Stimulated activated CD4-positive, alpha-beta T cell treated with anti-CD3 and anti-CD28 coated beads, TNF-alpha, amount 100 ng/mL, for 4 hours (primary cell): ENCODE measurements around the gene PWWP2B.

Experiments
- DNase-seq, 3 experiments: peaks; one replicate each; pipeline ENCODE4 v3.0.0-alpha.2; 2020; ENCODE audit warnings: low read depth in 3 of 3

Gene PWWP2B

GRCh38 chr10:132394201-132394811 lies 2.7 kb upstream of the PWWP2B start:
- no peak for DNase-seq

DNA sequence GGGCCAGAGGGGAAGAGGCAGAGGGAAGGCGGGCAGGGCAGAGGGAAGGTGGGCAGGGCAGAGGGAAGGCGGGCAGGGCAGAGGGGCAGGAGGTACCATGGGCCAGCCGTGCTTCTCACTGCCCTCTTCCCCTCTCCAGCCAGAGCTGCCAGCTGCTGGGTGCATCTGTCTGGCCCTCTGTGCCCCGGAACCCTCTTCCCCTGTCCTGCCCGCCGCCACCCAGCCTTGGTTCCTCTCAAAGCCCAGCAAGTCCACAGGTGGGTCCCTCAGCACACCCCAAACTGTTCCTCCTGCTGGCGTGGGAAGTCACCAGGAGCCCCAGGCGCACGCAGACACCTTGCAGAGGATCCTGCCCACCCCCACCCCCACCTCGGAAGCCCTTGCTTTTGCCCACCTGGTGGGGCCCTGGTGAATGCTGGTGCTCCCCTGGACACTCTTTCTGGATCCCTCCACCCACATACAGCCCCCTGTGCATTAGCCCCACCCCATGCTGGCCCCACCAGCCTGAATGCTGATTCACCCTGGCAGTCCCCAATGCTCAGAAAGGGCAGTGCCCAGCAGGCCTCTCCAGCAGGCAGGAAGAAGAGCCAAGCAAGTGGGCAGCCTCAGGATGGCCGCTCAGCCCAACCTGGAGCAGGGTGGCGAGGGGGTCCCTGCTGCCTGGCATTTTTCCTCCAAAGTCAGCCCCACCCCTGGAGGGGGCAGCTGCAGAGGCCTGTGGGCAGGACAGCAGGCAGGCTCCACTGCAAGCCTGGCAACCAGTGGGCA lies 1.9 kb upstream of the PWWP2B start:
- no peak for DNase-seq

DNA sequence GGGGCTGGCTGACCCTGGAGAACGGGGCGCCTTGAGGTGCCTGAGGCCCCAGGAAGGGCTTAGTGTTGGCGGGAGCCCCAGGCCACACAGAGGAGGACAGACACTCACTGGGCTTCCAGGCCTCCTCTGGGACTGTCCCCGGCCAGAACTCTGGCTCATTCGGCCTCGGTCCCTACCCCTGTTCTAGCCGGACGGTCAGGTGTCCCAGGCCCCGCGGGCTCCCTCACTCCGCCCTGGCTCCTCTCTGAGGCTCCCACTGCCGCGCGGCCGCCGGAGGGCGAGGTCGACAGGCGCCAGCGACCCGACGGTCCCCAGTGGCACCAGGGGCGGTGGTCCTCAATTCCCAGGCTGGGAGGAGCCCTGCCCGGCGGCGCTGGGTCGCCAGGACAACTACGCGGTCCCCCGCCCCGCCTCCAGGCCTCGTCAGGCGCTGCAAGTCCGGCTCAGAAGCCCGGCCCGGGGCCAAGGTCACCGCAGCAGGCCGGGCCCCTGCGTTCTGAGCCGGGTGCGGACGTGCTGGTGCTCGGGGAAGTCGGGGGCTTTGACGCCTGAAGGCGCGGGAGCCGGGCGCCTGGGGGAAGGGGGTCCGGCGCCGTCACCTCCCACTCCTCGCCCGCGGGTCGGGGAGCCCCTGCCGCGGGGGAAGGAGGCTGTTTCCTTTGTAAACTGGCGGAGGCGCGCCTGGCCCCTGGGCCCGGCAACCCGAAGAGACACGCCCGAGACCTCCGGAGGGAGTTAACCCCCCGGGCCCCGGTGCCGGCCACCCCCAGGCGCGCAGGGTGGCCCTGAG lies 1.1 kb upstream of the PWWP2B start:
- no peak for DNase-seq

GRCh38 chr10:132396494-132397035 lies 435 bp upstream of the PWWP2B start:
- DNase-seq = peak; percentile 32 to 42 (median 39)

GRCh38 chr10:132397671-132398565 lies 918 bp downstream of the PWWP2B start:
- no peak for DNase-seq

DNA sequence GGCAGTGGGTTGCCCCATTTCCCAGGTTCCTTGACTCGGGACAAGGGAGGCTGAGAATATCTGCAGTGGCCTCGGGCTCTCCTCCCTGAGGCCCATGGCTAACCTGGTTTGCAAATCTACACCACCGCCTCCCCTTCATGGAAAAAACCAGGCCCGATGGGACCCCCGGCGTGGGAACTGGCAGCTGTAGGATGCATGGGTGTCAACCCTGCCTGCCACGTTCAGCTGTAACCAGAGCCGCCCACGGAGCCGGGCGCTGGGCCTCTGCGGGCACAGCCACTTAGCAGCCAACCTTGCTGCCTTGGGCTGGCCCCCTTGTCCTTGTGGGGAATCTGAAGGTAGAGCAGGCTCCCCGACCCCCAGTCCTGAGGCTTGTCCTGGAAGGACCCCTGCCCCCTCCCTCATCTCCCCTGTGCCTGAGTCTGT lies 1.6 kb downstream of the PWWP2B start:
- DNase-seq = no peak

DNA sequence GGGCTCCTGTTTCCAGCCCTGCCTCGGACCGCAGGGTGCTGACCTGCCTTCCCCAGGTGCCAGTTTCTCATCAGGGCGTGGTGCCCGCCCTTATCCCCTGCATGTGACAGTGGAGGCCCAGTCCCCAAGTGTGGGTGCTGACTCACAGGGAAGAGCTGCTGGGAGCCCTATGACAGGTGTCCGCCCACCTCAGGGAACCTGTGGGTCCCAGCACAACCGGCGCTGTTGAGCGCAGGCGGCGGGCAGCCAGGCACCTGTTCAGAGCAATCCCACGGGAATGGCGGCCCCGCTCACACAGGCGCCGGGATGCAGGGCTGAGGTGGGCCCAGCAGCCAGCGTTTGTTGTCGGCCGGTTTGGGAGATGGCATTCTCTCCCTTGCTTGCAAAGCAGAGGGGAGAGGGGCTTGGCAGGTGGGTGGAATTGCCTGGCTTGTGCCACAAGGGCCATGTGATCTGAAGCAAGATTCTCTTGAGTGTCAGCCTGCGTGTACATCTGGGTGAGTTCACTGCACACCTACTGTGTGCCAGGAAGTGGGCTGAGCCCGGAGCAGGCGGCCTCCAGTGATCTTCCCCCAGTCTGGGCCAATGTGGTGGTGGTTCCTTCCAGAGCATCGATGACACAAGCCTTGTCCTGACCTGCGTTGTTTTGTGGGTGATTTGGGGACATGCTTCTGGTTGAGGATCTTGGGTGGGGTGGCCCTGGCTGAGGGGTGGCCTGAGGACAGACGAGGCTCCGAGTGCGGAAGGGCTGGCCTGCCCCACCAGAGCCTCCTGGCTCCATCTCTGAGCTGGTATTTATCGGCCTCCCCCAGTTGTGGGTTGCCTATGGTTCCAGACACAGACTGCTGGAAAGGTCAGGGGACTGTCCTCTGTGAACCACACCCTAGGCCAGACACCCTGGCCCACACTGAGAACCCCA lies 2.4 kb downstream of the PWWP2B start:
- DNase-seq = no peak

DNA sequence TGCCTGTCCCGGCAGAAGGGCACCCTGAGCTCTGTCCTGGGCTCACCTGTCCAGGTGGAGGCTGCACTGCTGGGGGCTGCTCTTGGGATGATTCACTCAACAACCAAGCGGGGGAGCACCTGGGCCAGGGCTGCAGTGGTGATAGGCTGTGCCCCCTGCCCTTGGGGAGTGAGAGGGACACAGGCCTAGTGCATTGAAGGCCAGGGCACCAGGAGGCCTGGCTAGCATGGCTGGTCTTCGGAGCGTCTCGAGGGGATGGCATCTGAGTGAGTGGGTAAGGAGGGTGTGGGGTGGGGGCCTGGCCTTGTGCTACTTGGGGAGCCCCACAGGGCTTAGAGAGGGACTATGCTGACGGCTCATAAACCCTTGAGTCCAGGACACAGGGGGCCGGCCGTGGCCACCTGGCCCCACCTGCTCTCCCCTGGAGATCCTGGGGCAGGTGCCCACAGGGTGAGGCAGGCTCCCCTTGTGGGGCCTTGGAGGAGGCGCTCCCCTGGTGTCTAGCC lies 3.1 kb downstream of the PWWP2B start:
- no peak for DNase-seq

GRCh38 chr10:132400547-132401151 lies 3.6 kb downstream of the PWWP2B start:
- DNase-seq = no peak

- DNase-seq = no peak
Measured at GRCh38 chr10:132401401-132402118, 4.6 kb downstream of the PWWP2B start.

DNA sequence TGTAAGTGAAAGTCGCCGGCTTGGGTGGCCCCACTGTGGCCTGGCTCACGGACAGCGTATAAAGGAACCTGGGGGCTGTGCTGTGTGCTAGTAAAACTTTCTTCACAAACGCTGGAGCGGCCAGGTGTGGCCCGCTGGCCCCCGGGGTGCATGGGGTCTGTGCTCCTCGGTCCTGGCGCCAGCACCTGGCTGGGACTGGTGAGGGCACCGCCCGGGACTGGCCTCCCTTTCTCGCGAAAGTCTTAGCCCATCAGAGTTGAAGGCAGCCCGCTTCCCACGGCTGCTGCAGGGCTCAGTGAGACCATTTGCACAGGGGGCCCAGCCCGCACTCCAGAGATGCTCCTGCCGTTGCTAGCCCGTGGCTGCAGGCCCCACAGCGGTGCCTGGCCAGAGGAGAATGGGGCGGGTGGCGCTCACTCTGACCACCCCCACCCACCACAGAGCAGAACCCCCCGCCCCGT lies 5.8 kb downstream of the PWWP2B start:
- no peak for DNase-seq

GRCh38 chr10:132403511-132404168 lies 6.6 kb downstream of the PWWP2B start:
- DNase-seq = no peak

- DNase-seq = no peak
Measured at GRCh38 chr10:132404169-132404880, 7.3 kb downstream of the PWWP2B start.

- DNase-seq = no peak
Measured at GRCh38 chr10:132404911-132405462, 8.0 kb downstream of the PWWP2B start.

DNA sequence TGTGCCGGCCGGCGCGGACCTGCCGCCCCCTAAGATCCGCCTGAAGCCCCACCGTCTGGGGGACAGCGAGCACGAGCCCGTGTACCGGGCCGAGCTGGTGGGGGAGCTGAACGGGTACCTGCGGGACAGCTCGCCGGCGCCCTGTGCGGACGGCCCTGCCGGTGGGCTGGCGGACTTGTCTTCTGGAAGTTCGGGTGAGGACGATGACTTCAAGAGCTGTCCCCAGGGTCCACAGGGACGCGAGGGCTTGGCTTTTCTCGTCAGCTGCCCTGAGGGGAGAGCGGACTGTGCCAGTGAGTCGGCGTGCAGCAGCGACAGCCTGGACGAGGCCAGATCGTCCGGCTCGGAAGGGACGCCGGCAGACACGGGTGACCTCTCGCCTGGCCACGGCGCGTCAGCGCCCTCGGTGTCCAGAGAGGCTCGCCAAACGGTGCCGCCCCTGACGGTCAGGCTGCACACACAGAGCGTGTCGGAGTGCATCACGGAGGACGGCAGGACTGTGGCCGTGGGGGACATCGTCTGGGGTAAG lies 8.5 kb downstream of the PWWP2B start:
- DNase-seq = no peak

GRCh38 chr10:132406181-132406580 lies 9.2 kb downstream of the PWWP2B start:
- DNase-seq = no peak

DNA sequence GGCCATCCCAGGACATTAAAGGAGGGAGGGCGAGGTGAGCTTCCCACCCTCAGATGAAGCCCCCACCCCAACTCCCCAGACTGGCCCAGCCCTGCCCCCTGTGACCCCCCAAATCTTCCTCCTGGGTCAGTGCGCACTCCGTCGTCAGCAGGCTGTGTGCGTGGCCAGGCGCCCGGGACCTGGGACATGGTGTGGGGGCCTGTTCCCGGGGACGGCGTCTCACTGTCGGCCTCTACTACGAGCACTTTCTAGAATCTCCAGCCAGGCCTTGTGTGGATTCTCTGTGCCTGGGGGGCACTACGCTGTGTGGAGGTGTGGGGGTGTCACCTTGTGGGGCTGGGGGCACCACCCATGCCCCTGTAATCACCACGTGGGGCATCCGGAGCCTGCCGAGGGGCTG lies 9.8 kb downstream of the PWWP2B start:
- DNase-seq = no peak
